IMR-90 (cell line): ENCODE data around the gene KRTAP5-4. TPM values are rescaled to one million over a fixed set of nuclear protein-coding genes. Genes with fewer than 3 reads are reported as not detected.

Experiments
- ATAC-seq: fragments of 200-7000 bp; cut with Tn5 transposase; 2 replicates; pipeline ENCODE4 v1.9.1; 2020; ENCODE audit warnings: low read depth, mild to moderate bottlenecking, moderate library complexity
- BruUV-seq: library from RNA; stranded (reverse); fragments of 400-500 nt; replicated peaks from 2 replicates; lab custom pipeline; 2021; lab: Mats Ljungman, UMichigan
- CTCF ChIA-PET: fragments of 300-600 bp; formaldehyde crosslinking; extraction: SDS; loops from one replicate; lab custom pipeline; 2021; ENCODE audit warnings: antibody characterized with exemption; lab: Yijun Ruan, JAX
- POLR2A ChIA-PET: fragments of 300-600 bp; sonication (Branson Sonifier 250); formaldehyde crosslinking; loops from one replicate; lab custom pipeline; 2022; ENCODE audit warnings: antibody characterized with exemption; ENCODE audit not compliant: unreplicated experiment; lab: Charles Lee
- DNase-seq: peaks from one replicate; pipeline ENCODE4 v3.0.0; 2013
- H2AFZ ChIP-seq: replicated peaks from 2 replicates; pipeline ENCODE3; 2013; ENCODE audit warnings: low read length, mild to moderate bottlenecking; ENCODE audit not compliant: poor library complexity
- H2AK5ac ChIP-seq: 2 replicates; pipeline ENCODE4 v1.6.1; 2013; ENCODE audit warnings: low read depth, low read length, inconsistent platforms
- H2AK9ac ChIP-seq: replicated peaks from 2 replicates; pipeline ENCODE3; 2013; ENCODE audit warnings: mild to moderate bottlenecking, low read depth, low read length, moderate library complexity; ENCODE audit not compliant: poor library complexity
- H2BK120ac ChIP-seq: 2 replicates; pipeline ENCODE4 v1.6.1; 2013; ENCODE audit warnings: low read depth, low read length, inconsistent platforms
- H2BK15ac ChIP-seq: 3 replicates; pipeline ENCODE4 v1.6.1; 2013; ENCODE audit warnings: low read depth, low read length, inconsistent platforms
- H2BK20ac ChIP-seq: 2 replicates; pipeline ENCODE4 v1.6.1; 2013; ENCODE audit warnings: low read depth, mild to moderate bottlenecking, inconsistent platforms, low read length, moderate library complexity
- H2BK5ac ChIP-seq: 2 replicates; pipeline ENCODE4 v1.6.1; 2013; ENCODE audit warnings: mild to moderate bottlenecking, low read depth, low read length, inconsistent platforms; ENCODE audit not compliant: poor library complexity, severe bottlenecking
- H3K14ac ChIP-seq: replicated peaks from 2 replicates; pipeline ENCODE4 v1.6.1; 2013; ENCODE audit warnings: low read depth, low read length, inconsistent platforms
- H3K18ac ChIP-seq: 2 replicates; pipeline ENCODE4 v1.6.1; 2013; ENCODE audit warnings: low read depth, low read length, control low read depth
- H3K23ac ChIP-seq: 2 replicates; pipeline ENCODE4 v1.6.1; 2013; ENCODE audit warnings: low read depth, low read length, inconsistent platforms
- H3K27ac ChIP-seq: 2 replicates; pipeline ENCODE4 v1.5.1; 2013; ENCODE audit warnings: mild to moderate bottlenecking, control low read depth, low read length; ENCODE audit not compliant: insufficient read depth
- H3K27me3 ChIP-seq: 2 replicates; pipeline ENCODE4 v1.6.1; 2013; ENCODE audit warnings: low read length; ENCODE audit not compliant: control insufficient read depth, insufficient read depth
- H3K36me3 ChIP-seq: 2 replicates; pipeline ENCODE4 v1.6.1; 2013; ENCODE audit warnings: low read length, mixed read lengths; ENCODE audit not compliant: control insufficient read depth, insufficient read depth
- H3K4ac ChIP-seq: 2 replicates; pipeline ENCODE4 v1.6.1; 2013; ENCODE audit warnings: low read depth, low read length, inconsistent platforms
- H3K4me1 ChIP-seq: 2 replicates; pipeline ENCODE4 v1.6.1; 2013; ENCODE audit warnings: low read length, mixed read lengths; ENCODE audit not compliant: control insufficient read depth, insufficient read depth
- H3K4me2 ChIP-seq: 2 replicates; pipeline ENCODE4 v1.6.1; 2013; ENCODE audit warnings: low read depth, mild to moderate bottlenecking, control low read depth, low read length, moderate library complexity
- H3K4me3 ChIP-seq: 2 replicates; pipeline ENCODE4 v1.5.1; 2013; ENCODE audit warnings: low read depth, mild to moderate bottlenecking, control low read depth, low read length, moderate library complexity; ENCODE audit not compliant: insufficient read depth
- H3K56ac ChIP-seq: 2 replicates; pipeline ENCODE4 v1.6.1; 2013; ENCODE audit warnings: low read length, inconsistent platforms; ENCODE audit not compliant: insufficient read depth; ENCODE audit errors: extremely low read depth
- H3K79me1 ChIP-seq, 2 experiments: 2 replicates each; pipeline ENCODE4 v1.6.1; 2013; ENCODE audit warnings: low read length in 2 of 2, inconsistent platforms in 1 of 2, low read depth in 1 of 2
- H3K9ac ChIP-seq: 2 replicates; pipeline ENCODE4 v1.6.1; 2013; ENCODE audit warnings: low read depth, low read length, control low read depth
- H3K9me1 ChIP-seq: 2 replicates; pipeline ENCODE4 v1.6.1; 2013; ENCODE audit warnings: low read length, inconsistent platforms; ENCODE audit not compliant: insufficient read depth
- H3K9me3 ChIP-seq: 2 replicates; pipeline ENCODE4 v1.6.1; 2013; ENCODE audit warnings: low read length; ENCODE audit not compliant: control insufficient read depth, insufficient read depth
- H4K20me1 ChIP-seq: 2 replicates; pipeline ENCODE4 v1.6.1; 2013; ENCODE audit warnings: low read length, inconsistent platforms; ENCODE audit not compliant: insufficient read depth
- H4K5ac ChIP-seq: 2 replicates; pipeline ENCODE4 v1.6.1; 2013; ENCODE audit warnings: mild to moderate bottlenecking, low read depth, low read length, control low read depth
- H4K8ac ChIP-seq, 2 experiments: 2 replicates each; pipeline ENCODE4 v1.6.1; 2013; ENCODE audit warnings: low read depth in 2 of 2, low read length in 2 of 2, control low read depth in 1 of 2, inconsistent platforms in 1 of 2
- H4K91ac ChIP-seq: 2 replicates; pipeline ENCODE4 v1.6.1; 2013; ENCODE audit warnings: low read depth, low read length, inconsistent platforms; ENCODE audit not compliant: insufficient read depth
- CTCF ChIP-seq: conservative IDR thresholded peaks from 2 replicates; pipeline ENCODE4 v1.5.1; 2012; ENCODE audit warnings: mild to moderate bottlenecking, low read depth, low read length, improper control_type of control experiment
- FOS ChIP-seq: fragments of 150-350 bp; IDR thresholded peaks from 2 replicates; pipeline ENCODE4 v1.6.1; 2016; ENCODE audit warnings: low read depth, low read length
- MAZ ChIP-seq: IDR thresholded peaks from 2 replicates; pipeline ENCODE4 v1.6.1; 2012; ENCODE audit warnings: low read depth, mild to moderate bottlenecking, low read length, improper control_type of control experiment, moderate library complexity, borderline replicate concordance
- MXI1 ChIP-seq: IDR thresholded peaks from 2 replicates; pipeline ENCODE4 v1.6.1; 2012; ENCODE audit warnings: low read depth, mild to moderate bottlenecking, low read length, moderate library complexity, borderline replicate concordance
- RAD21 ChIP-seq: IDR thresholded peaks from 2 replicates; pipeline ENCODE4 v1.6.1; 2012; ENCODE audit warnings: low read length, improper control_type of control experiment
- RCOR1 ChIP-seq: IDR thresholded peaks from 2 replicates; pipeline ENCODE4 v1.6.1; 2012; ENCODE audit warnings: mild to moderate bottlenecking, low read length, improper control_type of control experiment; ENCODE audit not compliant: insufficient replicate concordance
- RFX5 ChIP-seq: IDR thresholded peaks from 2 replicates; pipeline ENCODE4 v1.8.0; 2012; ENCODE audit warnings: low read depth, mild to moderate bottlenecking, low read length, moderate library complexity
- SMC3 ChIP-seq: fragments of 150-350 bp; IDR thresholded peaks from 2 replicates; pipeline ENCODE4 v1.6.1; 2016; ENCODE audit warnings: low read depth, mild to moderate bottlenecking, antibody characterized with exemption, low read length, moderate library complexity
- WGBS, 2 experiments: methylation state at CpG; one replicate each; pipeline versions ENCODE4 v1.1.5 to v1.1.7; 2013; ENCODE audit warnings: missing lambda C conversion rate in 2 of 2; ENCODE audit not compliant: insufficient read length in 1 of 2; ENCODE audit errors: extremely low coverage in 2 of 2; 5-methylcytosine and 5-hydroxymethylcytosine counted together
- dilution Hi-C: fragments of 300-500 bp; cut with HindIII; formaldehyde crosslinking; loops from one replicate; pipeline ENCODE4 v1.14.3; 2018; ENCODE audit warnings: low sequenced_read_pairs; ENCODE audit not compliant: unreplicated experiment
- in situ Hi-C: fragments of 300-500 bp; cut with MboI; formaldehyde crosslinking; loops from 3 replicates; pipeline ENCODE4 v1.14.3; 2019; ENCODE audit warnings: low sequenced_read_pairs, inconsistent platforms, mixed read lengths
- intact Hi-C: fragments of 100-400 bp; cut with micrococcal nuclease; formaldehyde crosslinking; loops from 2 replicates; pipeline ENCODE4 v1.10.0; 2022
- polyA plus RNA-seq, 3 experiments: library from polyadenylated mRNA; depleted of rRNA; stranded (reverse); fragments of >200 nt; gene quantifications; 2 replicates each; pipeline ENCODE4 v1.2.3, GENCODE V29; 2012; ENCODE audit warnings: low replicate concordance in 1 of 3
- total RNA-seq: library from RNA; depleted of rRNA; stranded (reverse); fragments of >200 nt; gene quantifications from 2 replicates; pipeline ENCODE4 v1.2.3, GENCODE V29; 2012

The KRTAP5-4 gene
- total and polyA plus RNA-seq, 2 of the 4 experiments (the other 2 are of a cell fraction): not detected

- ChIA-PET CTCF (interaction anchor here (0.6 to 4.4 kb wide), 16 partner anchors 8 to 306 kb away, joined by 3 to 30 read pairs (median 5); no protein-coding TSS in a partner anchor), POLR2A (interaction anchor here (1.0 kb wide), 1 partner anchor 28 kb away, joined by 5 read pairs; no protein-coding TSS in a partner anchor)
- WGBS, 2 experiments: 1% methylated on average over 19 of the region's 64 CpGs; no CpG with 5 or more reads in 1 of the 2 experiments
- H3K79me1 ChIP-seq: peaks cover 10 to 20% of the 10 kb centered on the region in 2 experiments; a peak in 2 of 4 replicates
- H2BK120ac ChIP-seq: no peak overlapping the region
- H3K27ac ChIP-seq: no peak overlapping the region
- H3K4me1 ChIP-seq: peaks cover 3% of the 10 kb centered on the region
- peaks cover 8% of the 10 kb centered on the region for H3K9me3 ChIP-seq
- H3K18ac ChIP-seq: no peak overlapping the region
- H4K8ac ChIP-seq: no peak overlapping the region
- no peaks in the 10 kb centered on the region for H3K36me3 ChIP-seq
- H2AFZ ChIP-seq: peak overlapping the region; percentile 72
- peak overlapping the region; percentile 17; the same call in 1 of the 2 replicates for H3K4me2 ChIP-seq
- dilution Hi-C loops: no loop called here
- no TSS peak for BruUV-seq
- no peaks in the 10 kb centered on the region for H3K9me1 ChIP-seq
- intact Hi-C loops: loop anchor here (1.0 kb wide), 1 partner anchor 28 kb away; no protein-coding TSS in a partner anchor
- H3K23ac ChIP-seq: no peak overlapping the region
- peaks cover 31% of the 10 kb centered on the region for H3K27me3 ChIP-seq
- H2BK5ac ChIP-seq: no peak overlapping the region
- ATAC-seq (peak; percentile 59), DNase-seq (peak; percentile 23)
- H4K5ac ChIP-seq: no peak overlapping the region
- no peak overlapping the region for H2BK15ac ChIP-seq
- H3K4ac ChIP-seq: no peak overlapping the region
- in situ Hi-C loops: no loop called here
- H4K91ac ChIP-seq: no peak overlapping the region
- H4K20me1 ChIP-seq: peaks cover 28% of the 10 kb centered on the region
- TF ChIP-seq MXI1 (no peak), RFX5 (no peak), RAD21 (peak; percentile 82), FOS (no peak), RCOR1 (no peak), CTCF (peak; percentile 86), SMC3 (peak; percentile 70), MAZ (peak; percentile 84)
- H2AK9ac ChIP-seq: peak overlapping the region; percentile 7
- no peak overlapping the region for H2BK20ac ChIP-seq
- no peak overlapping the region for H3K56ac ChIP-seq
- H3K9ac ChIP-seq: no peak overlapping the region
- H2AK5ac ChIP-seq: no peak overlapping the region
- no peak overlapping the region for H3K14ac ChIP-seq
- H3K4me3 ChIP-seq: no peak overlapping the region
These were observed 47.6 kb downstream of the KRTAP5-4 start for GRCh38 chr11:1574238-1574932.
